H1 (cell line): Measurements from ENCODE around the gene NAV2. TPM values are rescaled to one million over a fixed set of nuclear protein-coding genes. Genes with fewer than 3 reads are reported as not detected.

ENCODE experiments used
- CTCF ChIA-PET: fragments of 300-600 bp; sonication (Branson Sonifier 250); formaldehyde crosslinking; loops from one replicate; lab custom pipeline; 2021; ENCODE audit not compliant: partially characterized antibody; lab: Charles Lee
- POLR2A ChIA-PET: fragments of 300-600 bp; sonication (Branson Sonifier 250); formaldehyde crosslinking; loops from one replicate; lab custom pipeline; 2021; ENCODE audit warnings: inconsistent platforms; ENCODE audit not compliant: partially characterized antibody; lab: Charles Lee
- DNase-seq, 2 experiments: peaks; one replicate each; pipeline versions ENCODE4 v3.0.0 to v3.0.0-alpha.2; 2010 to 2022; ENCODE audit warnings: low spot score in 2 of 2, low read depth in 1 of 2, mixed read lengths in 1 of 2
- FAIRE-seq: peaks from 2 replicates; lab custom pipeline; 2011; peaks lifted over from hg19 to GRCh38; lab: Jason Lieb, UNC
- H2AFZ ChIP-seq: 2 replicates; pipeline ENCODE4 v1.8.1; 2012; ENCODE audit warnings: low read length, inconsistent platforms
- H2AK5ac ChIP-seq: 2 replicates; pipeline ENCODE4 v1.6.1; 2013; ENCODE audit warnings: low read depth, low read length
- H2BK120ac ChIP-seq: replicated peaks from 2 replicates; pipeline ENCODE3; 2013; ENCODE audit warnings: low read depth, low read length, inconsistent platforms
- H2BK12ac ChIP-seq: 2 replicates; pipeline ENCODE4 v1.6.1; 2013; ENCODE audit warnings: low read depth, low read length
- H2BK15ac ChIP-seq: 2 replicates; pipeline ENCODE4 v1.6.1; 2013; ENCODE audit warnings: low read length
- H2BK20ac ChIP-seq: 2 replicates; pipeline ENCODE4 v1.6.1; 2013; ENCODE audit warnings: low read length
- H2BK5ac ChIP-seq: 2 replicates; pipeline ENCODE4 v1.6.1; 2013; ENCODE audit warnings: low read depth, low read length
- H3K14ac ChIP-seq: 2 replicates; pipeline ENCODE4 v1.6.1; 2013; ENCODE audit warnings: inconsistent platforms; ENCODE audit not compliant: insufficient read length
- H3K18ac ChIP-seq: 2 replicates; pipeline ENCODE4 v1.6.1; 2013; ENCODE audit warnings: low read length; ENCODE audit errors: extremely low read depth
- H3K23ac ChIP-seq: 2 replicates; pipeline ENCODE4 v1.6.1; 2013; ENCODE audit warnings: inconsistent platforms; ENCODE audit not compliant: insufficient read length
- H3K23me2 ChIP-seq: 2 replicates; pipeline ENCODE4 v1.6.1; 2013; ENCODE audit warnings: low read depth, low read length
- H3K27ac ChIP-seq: 2 replicates; pipeline ENCODE4 v1.6.1; 2011; ENCODE audit warnings: low read depth, low read length, inconsistent platforms
- H3K27me3 ChIP-seq, 4 experiments: replicated peaks in 1 of 4; 1 replicate in 1 of 4; 2 replicates in 3 of 4; pipeline versions ENCODE4 v1.6.1 to v1.8.1; 2011 to 2013; ENCODE audit warnings: low read length in 3 of 4, mild to moderate bottlenecking in 3 of 4, inconsistent platforms in 2 of 4, mixed read lengths in 2 of 4, moderate library complexity in 1 of 4; ENCODE audit not compliant: control insufficient read depth in 3 of 4, insufficient read depth in 3 of 4; ENCODE audit errors: extremely low read depth in 1 of 4
- H3K36me3 ChIP-seq, 4 experiments: 2 replicates each; pipeline versions ENCODE4 v1.6.1 to v1.8.1; 2011 to 2013; ENCODE audit warnings: mild to moderate bottlenecking in 4 of 4, low read length in 3 of 4, moderate library complexity in 2 of 4, control low read depth in 1 of 4, inconsistent platforms in 1 of 4; ENCODE audit not compliant: insufficient read depth in 4 of 4, control insufficient read depth in 2 of 4
- H3K4ac ChIP-seq: replicated peaks from 2 replicates; pipeline ENCODE3; 2013; ENCODE audit warnings: low read length, low read depth, mixed read lengths, inconsistent platforms; ENCODE audit not compliant: insufficient read length
- H3K4me1 ChIP-seq, 4 experiments: replicated peaks in 1 of 4; 1 replicate in 1 of 4; 2 replicates in 3 of 4; pipeline versions ENCODE4 v1.6.1 to v1.8.1; 2011 to 2013; ENCODE audit warnings: low read length in 3 of 4, inconsistent platforms in 2 of 4, mixed read lengths in 1 of 4; ENCODE audit not compliant: insufficient read depth in 4 of 4, control insufficient read depth in 3 of 4
- H3K4me2 ChIP-seq, 2 experiments: 2 replicates each; pipeline versions ENCODE4 v1.6.1 to v1.8.1; 2011 to 2013; ENCODE audit warnings: low read depth in 2 of 2, low read length in 2 of 2, control low read depth in 1 of 2, inconsistent platforms in 1 of 2, mild to moderate bottlenecking in 1 of 2; ENCODE audit not compliant: insufficient read depth in 1 of 2
- H3K4me3 ChIP-seq, 4 experiments: fragments of 200-600, 300-600 bp in 1 of 4; sonication (generic), shearing (Covaris generic), sonication (Bioruptor Twin) in 1 of 4; 2 replicates each; pipeline versions ENCODE4 v1.5.1 to v1.8.1; 2011 to 2016; ENCODE audit warnings: low read length in 4 of 4, low read depth in 3 of 4, control low read depth in 2 of 4, inconsistent platforms in 2 of 4, mild to moderate bottlenecking in 2 of 4, mixed read lengths in 1 of 4, moderate library complexity in 1 of 4; ENCODE audit not compliant: insufficient read depth in 2 of 4; ENCODE audit errors: extremely low read depth in 1 of 4
- H3K56ac ChIP-seq: replicated peaks from 2 replicates; pipeline ENCODE3; 2013; ENCODE audit warnings: low read depth, mild to moderate bottlenecking, mixed read lengths, low read length, inconsistent platforms; ENCODE audit not compliant: insufficient read length
- H3K79me1 ChIP-seq: 2 replicates; pipeline ENCODE4 v1.6.1; 2013; ENCODE audit warnings: low read depth, low read length, control low read depth
- H3K79me2 ChIP-seq, 2 experiments: 2 replicates each; pipeline versions ENCODE4 v1.6.1 to v1.8.1; 2012 to 2013; ENCODE audit warnings: low read length in 2 of 2, mild to moderate bottlenecking in 2 of 2, inconsistent platforms in 1 of 2; ENCODE audit not compliant: insufficient read depth in 2 of 2, control insufficient read depth in 1 of 2
- H3K9ac ChIP-seq, 4 experiments: replicated peaks in 1 of 4; 1 replicate in 1 of 4; 2 replicates in 3 of 4; pipeline versions ENCODE4 v1.6.1 to v1.8.1; 2011 to 2013; ENCODE audit warnings: low read depth in 3 of 4, low read length in 3 of 4, control low read depth in 2 of 4, mild to moderate bottlenecking in 2 of 4, moderate library complexity in 2 of 4, inconsistent platforms in 1 of 4; ENCODE audit errors: extremely low read depth in 1 of 4
- H3K9me3 ChIP-seq, 2 experiments: 2 replicates each; pipeline versions ENCODE4 v1.6.1 to v1.8.1; 2012 to 2013; ENCODE audit warnings: mild to moderate bottlenecking in 2 of 2, moderate library complexity in 2 of 2, control low read depth in 1 of 2, inconsistent platforms in 1 of 2, low read depth in 1 of 2, low read length in 1 of 2, mixed read lengths in 1 of 2; ENCODE audit not compliant: insufficient read depth in 2 of 2
- H4K20me1 ChIP-seq, 2 experiments: replicated peaks in 1 of 2; 2 replicates each; pipeline versions ENCODE3 to v1.8.1; 2011 to 2013; ENCODE audit warnings: inconsistent platforms in 2 of 2, low read length in 2 of 2, mild to moderate bottlenecking in 1 of 2; ENCODE audit not compliant: insufficient read depth in 2 of 2, control insufficient read depth in 1 of 2
- H4K5ac ChIP-seq: 2 replicates; pipeline ENCODE4 v1.6.1; 2013; ENCODE audit warnings: low read length, low read depth, mixed read lengths, inconsistent platforms; ENCODE audit not compliant: insufficient read length
- H4K8ac ChIP-seq: 2 replicates; pipeline ENCODE4 v1.8.0; 2013; ENCODE audit warnings: mild to moderate bottlenecking, moderate library complexity, low read length, inconsistent platforms; ENCODE audit not compliant: insufficient read depth; ENCODE audit errors: extremely low read depth
- H4K91ac ChIP-seq: replicated peaks from 2 replicates; pipeline ENCODE3; 2013; ENCODE audit warnings: low read length, mixed read lengths, inconsistent platforms; ENCODE audit not compliant: insufficient read length
- ATF3 ChIP-seq: IDR thresholded peaks from 2 replicates; pipeline ENCODE4 v1.6.1; 2011; ENCODE audit warnings: low read depth, mild to moderate bottlenecking, low read length; ENCODE audit not compliant: insufficient read depth
- CBX8 ChIP-seq: fragments of 300-800, 300-1000 bp; sonication (generic); IDR thresholded peaks from 2 replicates; pipeline ENCODE4 v1.7.1; 2016; ENCODE audit warnings: low read depth, low read length, borderline replicate concordance
- CEBPB ChIP-seq: IDR thresholded peaks from 2 replicates; pipeline ENCODE4 v1.6.1; 2012; ENCODE audit warnings: low read depth, low read length
- E2F6 ChIP-seq: IDR thresholded peaks from 2 replicates; pipeline ENCODE4 v1.6.1; 2012; ENCODE audit warnings: inconsistent platforms
- EGR1 ChIP-seq: IDR thresholded peaks from 2 replicates; pipeline ENCODE4 v1.6.1; 2011; ENCODE audit warnings: low read depth, low read length, borderline replicate concordance
- KDM5A ChIP-seq: fragments of 200-600 bp; IDR thresholded peaks from 2 replicates; pipeline ENCODE4 v1.7.1; 2012; ENCODE audit warnings: mild to moderate bottlenecking, low read length, inconsistent platforms, mixed read lengths
- RFX5 ChIP-seq: IDR thresholded peaks from 2 replicates; pipeline ENCODE4 v1.6.1; 2011; ENCODE audit warnings: low read depth, low read length, improper control_type of control experiment, borderline replicate concordance
- SP1 ChIP-seq: IDR thresholded peaks from 2 replicates; pipeline ENCODE4 v1.6.1; 2011; ENCODE audit warnings: low read depth, low read length
- SUZ12 ChIP-seq: fragments of 200-600 bp; sonication (generic); IDR thresholded peaks from 2 replicates; pipeline ENCODE4 v1.6.1; 2012; ENCODE audit warnings: mild to moderate bottlenecking, inconsistent platforms, low read length, moderate library complexity, mixed read lengths
- TAF1 ChIP-seq: IDR thresholded peaks from 2 replicates; pipeline ENCODE4 v1.6.1; 2011; ENCODE audit warnings: mild to moderate bottlenecking, low read depth, low read length
- YY1 ChIP-seq: IDR thresholded peaks from 2 replicates; pipeline ENCODE4 v1.6.1; 2011; ENCODE audit warnings: low read depth, mild to moderate bottlenecking, low read length
- WGBS, 2 experiments: shearing (Covaris generic) in 1 of 2; methylation state at CpG; one replicate each; pipeline versions ENCODE4 v1.1.6 to v1.1.7; 2013 to 2015; ENCODE audit warnings: low lambda C conversion rate in 2 of 2, mixed read lengths in 2 of 2, inconsistent platforms in 1 of 2, low coverage in 1 of 2, missing lambda C conversion rate in 1 of 2; ENCODE audit not compliant: insufficient replicate concordance in 2 of 2, insufficient coverage in 1 of 2, insufficient read length in 1 of 2; ENCODE audit errors: extremely low coverage in 1 of 2, missing lambda C conversion rate in 1 of 2; 5-methylcytosine and 5-hydroxymethylcytosine counted together
- polyA plus RNA-seq, 7 experiments: library from polyadenylated mRNA; depleted of rRNA in 3 of 7; stranded (reverse) in 5 of 7; unstranded in 2 of 7; fragments of >200 nt in 5 of 7; fragments of 200-250 nt in 2 of 7; gene quantifications; 1 replicate in 5 of 7; 2 replicates in 1 of 7; 4 replicates in 1 of 7; pipeline versions ENCODE4 v1.2.1 to v1.2.3, GENCODE V29; 2011 to 2013; ENCODE audit warnings: missing spikeins in 2 of 7, mixed read lengths in 2 of 7
- total RNA-seq: library from RNA; stranded (reverse); fragmentation: NEBNext Ultra II Directional; extraction: Animal tissue kit (Norgen Biotek cat#: 25700); gene quantifications from 2 replicates; pipeline ENCODE4 v1.2.1, GENCODE V29; 2021
- TF ChIP-seq, protein P1 (sequence below): IDR thresholded peaks from 2 replicates; pipeline ENCODE4 v1.6.1; 2012; ENCODE audit warnings: low read length, inconsistent platforms

Gene NAV2
- total and polyA plus RNA-seq, 2 of the 8 experiments (the other 6 are each of a cell fraction or from before 2014, with no cell fraction given), result 35.6 to 73.6 TPM

GRCh38 chr11:19722702-19723101, 10.1 kb downstream of the NAV2 start:
- Histone ChIP-seq H3K79me1 (no peaks in the 10 kb centered on the region), H4K5ac (no peak overlapping the region), H3K36me3 (no peaks in the 10 kb centered on the region), H2BK15ac (no peak overlapping the region), H3K4me3 (no peak overlapping the region), H3K14ac (no peak overlapping the region), H2BK120ac (no peak overlapping the region), H2AFZ (no peak overlapping the region), H3K9ac (no peak overlapping the region), H3K4me1 (no peaks in the 10 kb centered on the region), H2BK5ac (no peak overlapping the region), H3K4ac (no peak overlapping the region), H2BK12ac (no peak overlapping the region), H2BK20ac (no peak overlapping the region), H3K27ac (no peak overlapping the region), H2AK5ac (no peak overlapping the region), H3K9me3 (no peaks in the 10 kb centered on the region), H4K91ac (no peak overlapping the region), H4K8ac (no peak overlapping the region), H3K27me3 (no peaks in the 10 kb centered on the region; a peak in 1 of 7 replicates), H3K23me2 (no peaks in the 10 kb centered on the region), H3K23ac (no peak overlapping the region), H3K18ac (no peak overlapping the region), H3K79me2 (no peaks in the 10 kb centered on the region), H4K20me1 (no peaks in the 10 kb centered on the region), H3K56ac (no peak overlapping the region), H3K4me2 (no peak overlapping the region)
- ChIA-PET CTCF (interaction anchor here (0.7 to 2.3 kb wide), 11 partner anchors 9 to 165 kb away, joined by 3 to 9 read pairs (median 4); no protein-coding TSS in a partner anchor), POLR2A (interaction anchor here (1.5 kb wide), 1 partner anchor 13 kb away, joined by 4 read pairs; no protein-coding TSS in a partner anchor)
- FAIRE-seq, result no peak
- 85% methylated on average over 5 of the region's 5 CpGs; no CpG with 5 or more reads in 1 of the 2 experiments for whole genome bisulfite sequencing, 2 experiments
- no peak for DNase-seq
- TF ChIP-seq CEBPB (no peak), SUZ12 (no peak), E2F6 (no peak), TAF1 (no peak), CBX8 (no peak), ATF3 (no peak), YY1 (no peak), EGR1 (no peak), KDM5A (no peak), RFX5 (no peak), SP1 (no peak)
- TF ChIP-seq, protein P1, sequence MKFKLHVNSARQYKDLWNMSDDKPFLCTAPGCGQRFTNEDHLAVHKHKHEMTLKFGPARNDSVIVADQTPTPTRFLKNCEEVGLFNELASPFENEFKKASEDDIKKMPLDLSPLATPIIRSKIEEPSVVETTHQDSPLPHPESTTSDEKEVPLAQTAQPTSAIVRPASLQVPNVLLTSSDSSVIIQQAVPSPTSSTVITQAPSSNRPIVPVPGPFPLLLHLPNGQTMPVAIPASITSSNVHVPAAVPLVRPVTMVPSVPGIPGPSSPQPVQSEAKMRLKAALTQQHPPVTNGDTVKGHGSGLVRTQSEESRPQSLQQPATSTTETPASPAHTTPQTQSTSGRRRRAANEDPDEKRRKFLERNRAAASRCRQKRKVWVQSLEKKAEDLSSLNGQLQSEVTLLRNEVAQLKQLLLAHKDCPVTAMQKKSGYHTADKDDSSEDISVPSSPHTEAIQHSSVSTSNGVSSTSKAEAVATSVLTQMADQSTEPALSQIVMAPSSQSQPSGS, result no peak
